ENCODE measurements around the gene ARHGDIG.

ARHGDIG gene

DNA sequence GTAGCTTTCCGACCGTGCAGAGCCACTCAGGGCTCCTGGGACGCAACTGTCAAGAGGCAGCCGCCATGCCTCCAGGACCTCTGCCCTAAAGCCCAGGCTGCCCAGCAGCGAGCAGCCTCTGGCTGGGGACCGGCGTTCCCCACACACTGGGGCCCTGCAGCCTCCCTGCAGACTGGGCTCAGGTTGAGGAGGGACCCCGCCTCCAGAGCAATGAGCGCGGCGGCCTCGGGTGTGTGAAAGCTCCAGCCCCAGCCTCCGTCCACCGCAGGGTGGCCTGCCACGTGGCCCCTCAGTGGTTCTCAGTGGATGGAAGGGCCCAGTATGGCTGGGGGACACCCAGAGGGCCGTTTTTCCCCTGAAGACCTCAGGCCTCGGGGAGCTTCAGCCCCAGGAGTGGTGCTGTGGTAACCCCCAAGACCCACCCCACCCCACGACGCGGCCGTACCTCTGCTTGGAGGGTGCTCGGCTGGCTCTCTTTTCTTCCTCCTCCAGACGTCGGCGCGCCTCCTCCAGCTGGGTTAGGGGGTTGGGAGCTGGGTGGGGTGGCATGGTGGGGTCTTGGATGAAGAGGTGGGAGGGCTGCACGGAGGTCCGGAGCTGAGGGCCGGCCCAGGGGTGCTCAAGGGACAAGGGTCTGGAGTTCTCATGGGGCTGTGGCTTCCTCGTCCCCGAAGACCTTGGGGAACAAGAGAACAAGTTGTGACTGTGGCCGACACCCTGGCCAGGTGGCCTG lies 12.8 kb downstream of the ARHGDIG start:
- no peaks in the 10 kb centered on the region for H3K36me3 ChIP-seq (ENCODE audit: low read length)
- H3K27me3 ChIP-seq (ENCODE audit: low read length), result no peaks in the 10 kb centered on the region
- no peaks in the 10 kb centered on the region for H3K79me2 ChIP-seq (ENCODE audit: insufficient read depth, low read length)
- TF ChIP-seq EZH2phosphoT487 (conservative IDR thresholded peaks at IDR 0.05; ENCODE audit: low read length), result no peak
- TF ChIP-seq, protein P1, sequence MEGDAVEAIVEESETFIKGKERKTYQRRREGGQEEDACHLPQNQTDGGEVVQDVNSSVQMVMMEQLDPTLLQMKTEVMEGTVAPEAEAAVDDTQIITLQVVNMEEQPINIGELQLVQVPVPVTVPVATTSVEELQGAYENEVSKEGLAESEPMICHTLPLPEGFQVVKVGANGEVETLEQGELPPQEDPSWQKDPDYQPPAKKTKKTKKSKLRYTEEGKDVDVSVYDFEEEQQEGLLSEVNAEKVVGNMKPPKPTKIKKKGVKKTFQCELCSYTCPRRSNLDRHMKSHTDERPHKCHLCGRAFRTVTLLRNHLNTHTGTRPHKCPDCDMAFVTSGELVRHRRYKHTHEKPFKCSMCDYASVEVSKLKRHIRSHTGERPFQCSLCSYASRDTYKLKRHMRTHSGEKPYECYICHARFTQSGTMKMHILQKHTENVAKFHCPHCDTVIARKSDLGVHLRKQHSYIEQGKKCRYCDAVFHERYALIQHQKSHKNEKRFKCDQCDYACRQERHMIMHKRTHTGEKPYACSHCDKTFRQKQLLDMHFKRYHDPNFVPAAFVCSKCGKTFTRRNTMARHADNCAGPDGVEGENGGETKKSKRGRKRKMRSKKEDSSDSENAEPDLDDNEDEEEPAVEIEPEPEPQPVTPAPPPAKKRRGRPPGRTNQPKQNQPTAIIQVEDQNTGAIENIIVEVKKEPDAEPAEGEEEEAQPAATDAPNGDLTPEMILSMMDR (IDR thresholded peaks at IDR 0.05; ENCODE audit: insufficient read depth, low read length, poor library complexity, severe bottlenecking), result no peak
- no peaks in the 10 kb centered on the region for H4K20me1 ChIP-seq (ENCODE audit: low read depth, low read length)
- H3K27ac ChIP-seq (ENCODE audit: low read depth, low read length), result no peak overlapping the region
- no peaks in the 10 kb centered on the region for H3K9me3 ChIP-seq (ENCODE audit: insufficient read depth, low read length)
- H2AFZ ChIP-seq (ENCODE audit: low read depth, low read length, severe bottlenecking), result no peak overlapping the region
- no peak overlapping the region for H3K4me3 ChIP-seq (ENCODE audit: insufficient read depth, low read length, poor library complexity, severe bottlenecking)
- H3K9me2 ChIP-seq (replicated peaks; ENCODE audit: insufficient read depth, low read length), result no peaks in the 10 kb centered on the region
- H3F3A ChIP-seq (ENCODE audit: insufficient read depth), result no peaks in the 10 kb centered on the region
- H3K9ac ChIP-seq (ENCODE audit: low read length), result no peak overlapping the region
- no peak overlapping the region for H3K4me2 ChIP-seq (ENCODE audit: low read depth, low read length, poor library complexity, severe bottlenecking)

DNA sequence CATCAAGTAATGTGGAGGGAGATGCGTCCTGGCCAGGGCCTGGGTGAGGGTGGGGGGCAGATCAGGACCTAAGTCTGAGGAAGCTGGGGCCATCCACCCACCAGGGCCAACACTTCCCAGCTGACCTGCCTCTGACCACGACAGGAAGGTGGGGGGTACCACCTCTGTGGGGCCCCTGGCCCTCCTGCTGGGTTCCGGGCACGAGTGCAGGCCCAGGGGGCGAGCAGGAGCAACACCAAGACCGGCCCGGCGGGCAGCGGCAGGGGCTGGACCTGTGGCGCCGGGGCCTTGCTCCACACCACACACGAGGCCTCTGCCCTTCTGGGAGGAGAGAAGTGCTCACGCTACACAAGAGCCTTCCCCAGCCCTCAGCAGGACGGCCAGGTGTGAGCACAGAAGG lies 15.9 kb downstream of the ARHGDIG start:
- Histone ChIP-seq H4K20me1 (ENCODE audit: low read depth, low read length) (no peaks in the 10 kb centered on the region), H3K4me3 (ENCODE audit: insufficient read depth, low read length, poor library complexity, severe bottlenecking) (no peak overlapping the region), H3K79me2 (ENCODE audit: insufficient read depth, low read length) (no peaks in the 10 kb centered on the region), H3F3A (ENCODE audit: insufficient read depth) (no peaks in the 10 kb centered on the region), H3K4me2 (ENCODE audit: low read depth, low read length, poor library complexity, severe bottlenecking) (no peak overlapping the region), H3K9ac (ENCODE audit: low read length) (no peak overlapping the region), H3K9me3 (ENCODE audit: insufficient read depth, low read length) (no peaks in the 10 kb centered on the region), H3K27ac (ENCODE audit: low read depth, low read length) (no peak overlapping the region), H3K9me2 (replicated peaks; ENCODE audit: insufficient read depth, low read length) (no peaks in the 10 kb centered on the region), H3K36me3 (ENCODE audit: low read length) (no peaks in the 10 kb centered on the region), H2AFZ (ENCODE audit: low read depth, low read length, severe bottlenecking) (no peak overlapping the region), H3K27me3 (ENCODE audit: low read length) (no peaks in the 10 kb centered on the region)
- no peak for TF ChIP-seq EZH2phosphoT487 (conservative IDR thresholded peaks at IDR 0.05; ENCODE audit: low read length)
- TF ChIP-seq, protein P1 (IDR thresholded peaks at IDR 0.05; ENCODE audit: insufficient read depth, low read length, poor library complexity, severe bottlenecking), result no peak

DNA sequence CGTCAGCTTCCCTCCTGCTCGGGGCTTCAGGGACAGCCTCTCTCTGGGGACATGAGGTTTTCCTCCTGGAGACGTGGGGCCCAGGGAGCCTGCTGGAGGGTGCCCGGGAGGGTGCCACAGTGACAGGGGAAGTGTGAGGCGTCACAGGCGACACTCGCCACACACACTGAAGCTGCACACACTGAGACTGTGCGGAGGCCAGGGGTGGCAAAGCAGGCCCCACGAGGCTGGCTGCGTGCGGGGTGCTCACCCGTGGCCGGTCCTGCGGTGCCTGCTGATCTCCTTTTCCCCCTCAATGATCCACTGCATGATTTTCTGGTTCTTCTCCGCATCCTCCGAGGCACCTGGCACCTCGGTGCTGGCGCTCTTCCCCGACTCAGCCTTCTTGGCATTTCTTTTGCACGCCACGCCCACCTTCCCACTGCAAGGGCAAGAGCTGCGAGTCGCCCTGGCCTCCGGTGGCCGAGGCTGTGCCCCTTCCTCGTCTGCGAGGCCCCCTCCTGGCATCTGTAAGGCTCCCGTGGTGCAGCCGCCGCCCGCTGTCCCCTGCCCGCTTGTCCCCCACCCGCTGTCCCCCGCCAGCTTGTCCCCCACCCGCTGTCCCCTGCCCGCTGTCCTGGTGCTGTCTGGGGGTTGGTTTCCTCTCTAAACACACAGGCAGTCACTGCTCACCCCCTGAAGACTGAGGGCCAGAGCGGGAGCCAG lies 16.6 kb downstream of the ARHGDIG start:
- H3K4me3 ChIP-seq (ENCODE audit: insufficient read depth, low read length, poor library complexity, severe bottlenecking), result no peak overlapping the region
- H3K9me2 ChIP-seq (replicated peaks; ENCODE audit: insufficient read depth, low read length), result no peaks in the 10 kb centered on the region
- H3K27me3 ChIP-seq (ENCODE audit: low read length), result no peaks in the 10 kb centered on the region
- no peak overlapping the region for H3K27ac ChIP-seq (ENCODE audit: low read depth, low read length)
- no peak overlapping the region for H3K9ac ChIP-seq (ENCODE audit: low read length)
- no peaks in the 10 kb centered on the region for H4K20me1 ChIP-seq (ENCODE audit: low read depth, low read length)
- no peak for TF ChIP-seq EZH2phosphoT487 (conservative IDR thresholded peaks at IDR 0.05; ENCODE audit: low read length)
- TF ChIP-seq, protein P1 (IDR thresholded peaks at IDR 0.05; ENCODE audit: insufficient read depth, low read length, poor library complexity, severe bottlenecking), result no peak
- H2AFZ ChIP-seq (ENCODE audit: low read depth, low read length, severe bottlenecking), result no peak overlapping the region
- no peak overlapping the region for H3K4me2 ChIP-seq (ENCODE audit: low read depth, low read length, poor library complexity, severe bottlenecking)
- H3K36me3 ChIP-seq (ENCODE audit: low read length), result no peaks in the 10 kb centered on the region
- H3F3A ChIP-seq (ENCODE audit: insufficient read depth), result no peaks in the 10 kb centered on the region
- no peaks in the 10 kb centered on the region for H3K9me3 ChIP-seq (ENCODE audit: insufficient read depth, low read length)
- no peaks in the 10 kb centered on the region for H3K79me2 ChIP-seq (ENCODE audit: insufficient read depth, low read length)

Data from SU-DHL-6 (cell line).